ENCODE results near the gene LGI4. TPM values are rescaled to one million over a fixed set of nuclear protein-coding genes. Genes with fewer than 3 reads are reported as not detected.

LGI4 gene
- total and polyA plus RNA-seq, 2 donors from 2014 or later = 5.1 to 7.5 TPM

DNA sequence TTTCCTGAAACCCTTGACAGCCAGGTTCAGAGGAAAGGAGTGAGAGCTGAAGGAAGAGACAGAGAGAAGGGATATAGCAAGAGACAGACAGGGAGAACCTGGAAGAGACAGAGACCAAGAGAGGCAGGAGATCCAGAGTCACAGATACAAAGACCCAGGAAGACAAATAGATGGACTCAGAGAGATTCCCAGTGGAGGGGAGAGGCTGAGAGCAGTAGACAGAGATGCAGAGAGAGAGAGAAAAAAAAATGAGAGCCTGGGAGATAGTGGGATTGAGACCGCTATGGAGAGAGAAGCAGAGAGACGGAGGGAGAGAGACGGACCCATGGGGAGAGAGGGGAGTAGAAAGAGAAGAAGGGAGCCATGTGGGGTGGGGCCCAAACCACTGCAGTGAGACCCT, 9.0 kb upstream of the LGI4 start:
- Histone ChIP-seq H3K4me1 (ENCODE audit: control insufficient read depth in 2 of 3, insufficient read depth in 2 of 3, low read depth in 1 of 3, low read length in 3 of 3) (peaks cover 0 to 8% (median 2%) of the 10 kb centered on the region in 3 donors), H3K4me3 (ENCODE audit: low read length in 3 of 3) (no peak overlapping the region), H3K27ac (ENCODE audit: low read depth in 2 of 2, low read length in 2 of 2) (no peak overlapping the region), H3K36me3 (ENCODE audit: control insufficient read depth in 2 of 3, insufficient read depth in 3 of 3, low read length in 3 of 3) (no peaks in the 10 kb centered on the region), H3K9me3 (ENCODE audit: control insufficient read depth in 2 of 3, insufficient read depth in 1 of 3, low read length in 3 of 3) (no peaks in the 10 kb centered on the region), H3K27me3 (ENCODE audit: control insufficient read depth, insufficient read depth, low read length) (peaks cover 4% of the 10 kb centered on the region), H3K9ac (ENCODE audit: low read length in 3 of 3) (no peak overlapping the region)
- intact Hi-C loops (cut with DNase I) = no loop called here
- FAIRE-seq (no peak), DNase-seq (no peak)
- TF ChIP-seq, protein P1, sequence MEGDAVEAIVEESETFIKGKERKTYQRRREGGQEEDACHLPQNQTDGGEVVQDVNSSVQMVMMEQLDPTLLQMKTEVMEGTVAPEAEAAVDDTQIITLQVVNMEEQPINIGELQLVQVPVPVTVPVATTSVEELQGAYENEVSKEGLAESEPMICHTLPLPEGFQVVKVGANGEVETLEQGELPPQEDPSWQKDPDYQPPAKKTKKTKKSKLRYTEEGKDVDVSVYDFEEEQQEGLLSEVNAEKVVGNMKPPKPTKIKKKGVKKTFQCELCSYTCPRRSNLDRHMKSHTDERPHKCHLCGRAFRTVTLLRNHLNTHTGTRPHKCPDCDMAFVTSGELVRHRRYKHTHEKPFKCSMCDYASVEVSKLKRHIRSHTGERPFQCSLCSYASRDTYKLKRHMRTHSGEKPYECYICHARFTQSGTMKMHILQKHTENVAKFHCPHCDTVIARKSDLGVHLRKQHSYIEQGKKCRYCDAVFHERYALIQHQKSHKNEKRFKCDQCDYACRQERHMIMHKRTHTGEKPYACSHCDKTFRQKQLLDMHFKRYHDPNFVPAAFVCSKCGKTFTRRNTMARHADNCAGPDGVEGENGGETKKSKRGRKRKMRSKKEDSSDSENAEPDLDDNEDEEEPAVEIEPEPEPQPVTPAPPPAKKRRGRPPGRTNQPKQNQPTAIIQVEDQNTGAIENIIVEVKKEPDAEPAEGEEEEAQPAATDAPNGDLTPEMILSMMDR (IDR thresholded peaks at IDR 0.05; ENCODE audit: borderline replicate concordance, extremely low read depth, insufficient read depth) = no peak

DNA sequence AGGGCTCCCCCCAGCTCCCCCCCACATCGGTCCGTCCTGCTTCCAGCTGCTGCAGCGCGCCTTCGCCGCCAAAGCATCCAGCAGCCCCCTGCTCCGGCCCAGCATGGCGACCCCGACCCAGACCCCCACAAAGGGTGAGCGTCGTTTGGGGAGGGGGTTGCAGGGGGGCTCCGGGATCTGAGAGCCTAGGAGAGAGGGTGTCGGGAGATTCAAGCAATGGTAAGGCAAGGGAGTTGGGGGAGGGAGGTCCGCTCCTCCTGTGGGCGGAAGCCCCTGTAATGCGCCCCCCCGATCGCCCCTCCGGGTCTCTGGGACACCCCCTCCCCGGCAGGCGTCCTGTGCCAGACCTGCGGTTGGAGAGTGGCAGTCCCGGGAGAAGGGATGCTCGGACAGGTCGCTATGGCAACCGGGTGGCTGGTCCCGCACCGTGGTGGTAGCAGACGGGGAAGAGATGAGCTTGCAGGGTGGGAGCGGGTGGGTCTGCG, 8.4 kb upstream of the LGI4 start, which contains the start of gene FXYD7:
Gene FXYD7 (plus strand): TSS at position 25 of the 485 bp plus-strand sequence. CDS start 79 bp downstream, at position 104.
- Histone ChIP-seq H3K27me3 (ENCODE audit: control insufficient read depth, insufficient read depth, low read length) (peaks cover 4% of the 10 kb centered on the region), H3K4me3 (ENCODE audit: low read length in 3 of 3) (no peak within 1 kb of the TSS), H3K9ac (ENCODE audit: low read length in 3 of 3) (no peak within 1 kb of the TSS), H3K36me3 (ENCODE audit: control insufficient read depth in 2 of 3, insufficient read depth in 3 of 3, low read length in 3 of 3) (no peaks in the 10 kb centered on the region), H3K9me3 (ENCODE audit: control insufficient read depth in 2 of 3, insufficient read depth in 1 of 3, low read length in 3 of 3) (no peaks in the 10 kb centered on the region), H3K4me1 (ENCODE audit: control insufficient read depth in 2 of 3, insufficient read depth in 2 of 3, low read depth in 1 of 3, low read length in 3 of 3) (peaks cover 0 to 10% (median 2%) of the 10 kb centered on the region in 3 donors), H3K27ac (ENCODE audit: low read depth in 2 of 2, low read length in 2 of 2) (no peak within 1 kb of the TSS)
- TF ChIP-seq, protein P1 (IDR thresholded peaks at IDR 0.05; ENCODE audit: borderline replicate concordance, extremely low read depth, insufficient read depth) = no peak
- intact Hi-C loops (cut with DNase I) = no loop called here
- DNase-seq = peak in 2 of 5 donors; percentile 83 to 88
- no peak for FAIRE-seq

DNA sequence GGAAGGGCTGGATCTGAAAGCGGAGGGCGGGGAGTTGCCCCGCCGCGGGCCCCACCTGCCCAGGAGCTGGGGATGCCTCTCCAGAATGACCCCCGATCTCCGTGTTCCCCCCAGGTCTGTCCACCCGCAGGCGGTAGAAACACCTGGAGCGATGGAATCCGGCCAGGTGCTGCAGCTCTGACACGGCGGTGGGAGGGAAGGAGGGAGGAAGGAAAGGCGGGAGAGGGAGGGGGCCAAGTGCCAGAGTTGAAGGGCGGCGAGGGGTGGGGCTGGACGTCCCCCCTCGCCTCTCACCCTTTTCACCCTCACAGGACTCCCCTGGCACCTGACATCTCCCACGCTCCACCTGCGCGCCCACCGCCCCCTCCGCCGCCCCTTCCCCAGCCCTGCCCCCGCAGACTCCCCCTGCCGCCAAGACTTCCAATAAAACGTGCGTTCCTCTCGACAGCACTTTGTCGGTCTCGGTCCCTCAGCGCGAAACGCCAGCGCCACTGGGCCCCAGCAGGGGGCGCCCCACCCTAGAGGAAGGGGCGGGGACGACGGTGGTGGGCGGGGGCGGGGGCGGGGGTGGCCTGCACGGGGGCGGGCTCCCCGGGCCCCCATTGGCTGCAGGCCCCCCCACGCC, 7.9 kb upstream of the LGI4 start:
- peaks cover 0 to 10% (median 2%) of the 10 kb centered on the region in 3 donors for H3K4me1 ChIP-seq (ENCODE audit: control insufficient read depth in 2 of 3, insufficient read depth in 2 of 3, low read depth in 1 of 3, low read length in 3 of 3)
- peaks cover 4% of the 10 kb centered on the region for H3K27me3 ChIP-seq (ENCODE audit: control insufficient read depth, insufficient read depth, low read length)
- DNase-seq (peak; percentile 78 to 90 (median 84)), FAIRE-seq (no peak)
- H3K9ac ChIP-seq (ENCODE audit: low read length in 3 of 3) = no peak overlapping the region
- no peaks in the 10 kb centered on the region for H3K36me3 ChIP-seq (ENCODE audit: control insufficient read depth in 2 of 3, insufficient read depth in 3 of 3, low read length in 3 of 3)
- H3K9me3 ChIP-seq (ENCODE audit: control insufficient read depth in 2 of 3, insufficient read depth in 1 of 3, low read length in 3 of 3) = no peaks in the 10 kb centered on the region
- H3K4me3 ChIP-seq (ENCODE audit: low read length in 3 of 3) = no peak overlapping the region
- TF ChIP-seq, protein P1 (IDR thresholded peaks at IDR 0.05; ENCODE audit: borderline replicate concordance, extremely low read depth, insufficient read depth) = peak; percentile 19
- H3K27ac ChIP-seq (ENCODE audit: low read depth in 2 of 2, low read length in 2 of 2) = no peak overlapping the region
- intact Hi-C loops (cut with DNase I) = no loop called here

Data from kidney (tissue), 14 donors.